GM15510 (cell line): ENCODE results near the gene SLC9A3.
A peak's percentile ranks its signal among the peaks of the same experiment; 100 is the strongest.

Experiments
- POLR2A ChIP-seq: IDR thresholded peaks from 3 replicates; pipeline ENCODE4 v1.6.1; 2011; ENCODE audit warnings: borderline replicate concordance; ENCODE audit not compliant: insufficient read length; ENCODE audit errors: extremely low read depth

The SLC9A3 gene

DNA sequence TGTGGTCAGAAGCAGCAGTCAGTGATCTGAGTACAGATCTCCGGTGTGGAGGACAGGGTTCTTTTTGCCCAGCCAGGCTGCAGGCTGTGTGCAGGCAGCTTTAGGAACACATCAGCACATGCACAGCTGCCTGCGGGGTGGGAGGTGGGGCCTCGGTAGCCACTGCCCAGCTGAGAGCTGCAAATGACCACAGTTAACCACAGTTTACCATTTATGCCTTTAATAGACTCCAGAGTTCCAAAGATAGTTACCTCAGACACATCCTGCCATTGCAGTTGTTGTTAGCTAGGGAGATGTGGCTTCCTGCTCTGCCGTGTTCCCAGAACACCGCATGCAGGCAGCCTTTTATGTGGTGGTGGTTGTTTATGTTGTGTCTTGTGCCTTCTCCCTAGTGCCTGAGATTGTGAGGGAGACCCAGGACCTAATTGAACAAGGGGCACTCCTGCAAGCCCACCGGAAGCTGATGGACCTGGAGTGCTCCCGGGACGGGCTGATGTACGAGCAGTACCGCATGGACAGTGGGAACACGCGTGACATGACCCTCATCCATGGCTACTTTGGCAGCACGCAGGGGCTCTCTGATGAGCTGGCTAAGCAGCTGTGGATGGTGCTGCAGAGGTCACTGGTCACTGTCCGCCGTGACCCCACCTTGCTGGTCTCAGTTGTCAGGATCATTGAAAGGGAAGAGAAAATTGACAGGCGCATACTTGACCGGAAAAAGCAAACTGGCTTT, 71.1 kb downstream of the SLC9A3 start:
- no peak for TF ChIP-seq POLR2A

DNA sequence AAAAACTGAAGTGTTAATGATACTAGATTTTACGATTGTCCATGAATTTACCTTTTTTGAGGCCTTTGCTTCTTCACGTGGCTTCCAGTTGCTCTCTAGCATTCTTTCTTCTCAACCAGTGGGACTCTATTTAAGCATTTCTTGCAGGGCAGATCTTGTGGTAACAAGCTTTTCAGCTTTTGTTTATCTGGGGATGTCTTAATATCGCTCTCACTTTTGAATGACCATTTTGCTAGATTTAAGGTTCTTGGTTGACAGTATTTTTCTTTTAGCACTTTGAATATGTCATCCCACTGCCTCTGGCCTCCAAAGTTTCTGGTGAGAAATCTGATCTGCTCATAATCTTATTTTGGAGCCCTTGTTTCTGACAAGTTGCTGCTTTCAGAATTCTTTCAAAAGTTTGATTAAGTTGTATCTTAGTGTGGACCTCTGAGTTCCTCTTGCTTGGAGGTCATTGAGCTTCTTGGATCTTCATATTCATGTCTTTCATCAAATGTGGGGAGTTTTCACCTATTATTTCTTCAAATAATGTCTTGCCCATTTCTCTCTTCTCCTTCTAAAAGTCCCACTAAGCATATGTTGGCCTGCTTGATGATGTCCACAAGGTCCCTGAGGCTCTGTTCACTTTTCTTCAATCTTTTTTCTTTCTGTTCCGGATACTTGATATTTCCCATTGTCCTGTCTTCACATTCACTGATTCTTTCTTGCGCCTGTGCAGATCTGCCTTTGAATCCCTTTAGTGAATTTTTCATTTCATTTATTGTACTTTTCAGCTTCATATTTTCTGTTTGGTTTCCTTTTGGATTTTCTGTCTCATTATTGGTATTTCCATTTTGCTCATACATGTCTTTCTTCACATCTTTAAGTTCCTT, 72.4 kb downstream of the SLC9A3 start:
- TF ChIP-seq POLR2A = no peak

DNA sequence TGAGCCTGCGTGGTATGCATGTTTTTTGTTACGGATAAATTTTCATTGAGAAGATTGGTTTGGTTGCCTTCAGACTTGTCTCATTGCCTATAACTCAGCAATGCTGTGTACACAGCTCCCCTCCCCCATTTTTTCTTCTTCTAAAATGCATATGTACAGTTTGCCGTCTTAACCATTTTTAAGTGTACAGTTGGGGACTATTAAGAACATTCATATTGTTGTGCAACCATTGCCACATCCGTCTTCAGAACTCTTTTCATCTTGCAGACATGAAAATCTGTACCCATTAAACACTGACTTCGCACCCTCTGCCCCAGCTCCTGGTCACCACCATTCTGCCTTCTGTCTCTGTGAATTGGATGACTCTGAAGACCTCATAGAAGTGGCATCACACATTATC, 75.1 kb downstream of the SLC9A3 start:
- TF ChIP-seq POLR2A = no peak

DNA sequence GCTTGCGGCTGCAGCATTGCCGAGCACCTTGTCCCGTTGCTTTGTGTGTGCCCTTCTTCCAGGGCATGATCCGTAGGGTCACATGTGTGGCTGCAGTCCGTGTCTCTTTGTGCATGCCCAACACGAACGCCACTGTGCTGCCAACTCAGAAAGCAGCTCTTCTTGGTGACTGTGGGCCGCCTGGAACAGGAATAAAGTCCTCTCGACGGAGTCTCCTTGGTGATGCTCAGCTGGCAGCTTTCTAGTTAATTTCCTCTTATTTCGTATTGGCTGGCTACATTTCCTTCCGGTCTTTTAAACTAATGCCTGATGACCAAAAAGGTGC, 75.5 kb downstream of the SLC9A3 start:
- TF ChIP-seq POLR2A = no peak

DNA sequence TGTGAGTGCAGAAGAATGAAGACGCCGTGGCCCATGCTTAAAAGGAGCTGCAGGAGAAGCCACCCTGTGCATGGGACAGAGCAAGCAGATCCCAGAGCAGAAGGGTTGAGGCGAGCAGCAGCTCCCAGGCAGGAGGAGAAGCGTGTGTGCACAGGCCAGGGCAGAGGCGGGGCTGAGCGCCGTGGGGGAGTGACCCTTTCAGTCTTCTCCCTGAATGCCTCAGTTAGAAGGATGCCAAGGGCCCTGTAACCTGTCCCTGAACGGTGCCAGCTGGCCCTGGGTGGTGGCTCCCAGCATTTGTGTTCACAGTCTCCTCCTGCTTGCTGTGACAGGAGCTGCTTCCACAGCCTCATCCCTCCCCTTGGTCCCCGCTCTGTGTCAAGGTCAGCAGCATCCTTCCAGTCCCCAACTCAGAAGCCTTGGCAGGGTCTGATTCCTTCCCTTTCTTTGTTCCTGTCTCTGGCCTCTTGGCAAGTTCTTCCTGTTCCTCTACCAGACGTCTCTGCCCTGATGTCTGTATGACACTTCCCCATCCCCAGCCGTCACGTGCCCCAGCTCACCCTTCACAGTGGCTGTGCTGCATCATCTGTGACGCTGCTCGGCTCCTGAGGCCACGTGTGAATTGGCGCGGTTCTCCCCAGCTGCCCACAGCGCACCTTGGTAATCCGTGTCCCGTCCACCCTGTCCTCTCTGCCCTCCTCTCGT, 76.0 kb downstream of the SLC9A3 start:
- no peak for TF ChIP-seq POLR2A

DNA sequence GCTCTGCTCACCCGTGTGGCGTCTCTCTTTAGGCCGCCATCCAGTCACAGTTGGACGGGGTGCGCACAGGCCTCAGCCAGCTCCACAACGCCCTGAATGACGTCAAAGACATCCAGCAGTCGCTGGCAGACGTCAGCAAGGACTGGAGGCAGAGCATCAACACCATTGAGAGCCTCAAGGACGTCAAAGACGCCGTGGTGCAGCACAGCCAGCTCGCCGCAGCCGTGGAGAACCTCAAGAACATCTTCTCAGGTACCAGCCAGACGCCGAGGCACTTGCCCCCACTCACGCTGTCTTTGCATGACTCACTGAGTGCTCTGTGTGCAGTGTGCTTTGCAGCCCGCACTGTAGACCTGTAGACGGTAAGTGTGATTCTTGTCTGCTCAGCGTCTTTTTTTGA, 76.7 kb downstream of the SLC9A3 start:
- no peak for TF ChIP-seq POLR2A

DNA sequence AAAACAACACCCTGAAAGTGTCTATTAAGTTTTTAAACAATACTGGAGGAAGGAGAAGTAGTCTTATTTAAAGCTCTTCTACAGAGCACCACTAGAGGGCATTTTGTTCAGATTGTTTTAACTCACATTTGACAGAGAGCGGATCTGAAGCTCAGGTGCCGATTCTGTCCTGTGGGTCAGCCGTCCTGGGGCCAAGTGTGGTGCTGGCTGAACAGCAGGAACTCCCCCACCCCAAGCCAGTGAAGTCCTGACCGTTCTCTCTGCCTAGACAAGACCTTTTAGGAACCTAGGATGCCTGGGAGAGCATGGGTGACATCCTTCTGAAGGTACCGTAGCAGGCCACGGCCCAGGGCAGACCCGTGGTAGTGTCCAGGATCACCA, 77.4 kb downstream of the SLC9A3 start:
- no peak for TF ChIP-seq POLR2A

DNA sequence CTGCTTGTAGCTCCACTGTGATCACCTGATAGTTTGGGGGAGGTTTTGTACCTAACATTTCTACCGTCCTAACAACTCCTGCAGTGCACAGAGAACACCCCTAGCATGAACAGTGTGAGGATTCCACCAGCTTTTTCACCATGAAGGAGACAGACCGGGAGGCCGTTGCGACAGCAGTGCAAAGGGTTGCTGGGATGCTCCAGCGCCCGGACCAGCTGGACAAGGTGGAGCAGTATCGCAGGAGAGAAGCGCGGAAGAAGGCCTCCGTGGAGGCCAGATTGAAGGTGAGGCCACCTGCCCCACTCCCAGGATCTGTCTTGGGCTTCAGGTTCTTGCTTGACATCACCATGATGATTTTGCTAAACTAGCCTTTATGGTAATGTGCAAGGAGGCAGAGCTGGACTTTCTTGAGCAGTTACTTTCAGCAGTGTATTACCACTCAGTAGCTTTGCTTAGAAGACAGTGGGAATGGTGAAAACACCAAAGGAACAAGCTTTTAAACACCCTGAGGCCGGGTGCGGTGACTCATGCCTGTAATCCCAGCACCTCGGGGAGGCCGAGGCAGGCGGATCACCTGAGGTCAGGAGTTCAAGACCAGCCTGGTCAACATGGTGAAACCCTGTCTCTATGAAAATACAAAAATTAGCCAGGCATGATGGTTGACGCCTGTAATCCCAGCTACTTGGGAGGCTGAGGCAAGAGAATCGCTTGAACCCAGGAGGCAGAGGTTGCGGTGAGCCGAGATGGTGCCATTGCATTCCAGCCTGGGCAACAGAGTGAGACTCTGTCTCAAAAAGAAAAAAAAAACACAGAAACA, 78.0 kb downstream of the SLC9A3 start:
- TF ChIP-seq POLR2A = no peak

DNA sequence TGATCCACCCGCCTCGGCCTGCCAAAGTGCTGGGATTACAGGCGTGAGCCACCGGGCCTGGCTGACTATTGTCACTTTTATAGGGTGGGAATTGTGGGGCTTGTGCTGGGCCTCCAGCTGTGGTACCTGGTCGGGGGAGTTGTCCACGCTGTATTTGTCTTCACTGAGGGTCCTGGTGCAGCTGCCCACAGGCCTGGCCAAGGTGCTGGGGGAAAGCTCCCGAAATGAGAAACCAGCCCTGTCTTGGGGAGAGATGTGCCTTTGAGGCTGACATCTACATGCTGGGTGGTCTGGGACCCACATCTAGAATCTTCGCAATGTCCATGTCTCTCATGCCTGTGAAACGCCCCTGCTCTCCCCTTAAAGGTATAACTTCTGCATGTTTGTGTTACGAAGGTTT, 78.7 kb downstream of the SLC9A3 start:
- no peak for TF ChIP-seq POLR2A

DNA sequence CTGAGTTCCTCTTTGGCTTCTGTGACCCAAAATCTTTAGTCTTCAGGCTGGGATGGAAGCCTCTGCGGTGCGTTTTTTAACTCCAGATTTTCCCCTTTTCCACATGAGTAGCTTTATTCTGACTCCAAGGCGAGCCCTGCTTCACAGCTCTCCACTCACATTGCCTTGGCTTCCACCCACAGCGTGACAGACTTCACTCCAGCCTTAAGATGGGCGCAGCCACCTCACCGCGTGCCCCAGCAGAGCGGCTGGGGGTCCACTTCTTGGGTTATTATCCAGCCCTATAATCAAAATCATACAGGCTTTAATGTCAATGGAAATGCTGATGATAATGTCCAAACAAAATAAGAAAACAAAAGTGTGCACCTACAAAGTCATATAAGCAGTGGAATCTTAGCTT, 80.0 kb downstream of the SLC9A3 start:
- TF ChIP-seq POLR2A = no peak

DNA sequence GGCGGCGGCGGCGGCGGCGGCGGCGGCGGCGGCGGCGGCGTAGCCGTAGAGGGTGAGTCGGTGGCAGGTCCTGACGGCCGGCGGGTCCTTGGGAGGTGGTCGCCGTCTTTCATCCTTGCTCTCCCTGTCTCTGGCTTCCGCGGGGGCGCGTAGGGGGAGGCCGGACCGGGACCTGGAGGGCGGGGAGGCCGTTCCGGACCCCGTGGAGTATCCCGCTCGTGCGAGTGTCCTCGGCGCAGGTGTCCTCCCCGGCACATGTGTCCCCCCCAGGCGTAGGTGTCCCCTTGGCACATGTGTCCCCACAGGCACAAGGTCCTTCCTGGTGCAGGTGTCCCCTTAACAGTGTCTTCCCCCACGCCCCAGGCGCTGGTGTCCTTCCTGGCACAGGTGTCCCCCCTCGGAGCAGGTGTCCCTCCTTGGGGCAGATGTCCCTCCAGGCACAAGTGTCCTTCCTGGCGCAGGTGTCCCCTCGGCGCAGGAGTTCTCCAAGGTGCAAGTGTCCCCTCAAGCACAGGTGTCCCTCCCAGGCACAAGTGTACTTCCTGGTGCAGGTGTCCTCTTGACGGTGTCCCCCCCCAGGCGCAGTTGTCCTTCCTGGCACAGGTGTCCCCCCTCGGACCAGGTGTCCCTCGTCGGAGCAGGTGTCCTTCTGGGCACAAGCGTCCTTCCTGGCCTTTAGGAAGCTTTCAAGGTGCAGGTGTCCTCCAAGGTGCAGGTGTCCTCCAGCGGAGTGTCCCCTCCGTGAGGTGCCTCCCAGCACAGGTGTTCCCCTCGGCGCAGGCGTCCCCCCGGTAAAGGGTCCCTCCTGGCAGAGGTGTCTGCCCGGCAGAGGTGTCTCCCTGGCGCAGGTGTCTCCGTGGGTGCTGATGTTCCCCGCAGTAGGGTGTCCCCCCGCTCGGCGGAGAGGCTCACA, 80.8 kb downstream of the SLC9A3 start:
- TF ChIP-seq POLR2A = no peak

DNA sequence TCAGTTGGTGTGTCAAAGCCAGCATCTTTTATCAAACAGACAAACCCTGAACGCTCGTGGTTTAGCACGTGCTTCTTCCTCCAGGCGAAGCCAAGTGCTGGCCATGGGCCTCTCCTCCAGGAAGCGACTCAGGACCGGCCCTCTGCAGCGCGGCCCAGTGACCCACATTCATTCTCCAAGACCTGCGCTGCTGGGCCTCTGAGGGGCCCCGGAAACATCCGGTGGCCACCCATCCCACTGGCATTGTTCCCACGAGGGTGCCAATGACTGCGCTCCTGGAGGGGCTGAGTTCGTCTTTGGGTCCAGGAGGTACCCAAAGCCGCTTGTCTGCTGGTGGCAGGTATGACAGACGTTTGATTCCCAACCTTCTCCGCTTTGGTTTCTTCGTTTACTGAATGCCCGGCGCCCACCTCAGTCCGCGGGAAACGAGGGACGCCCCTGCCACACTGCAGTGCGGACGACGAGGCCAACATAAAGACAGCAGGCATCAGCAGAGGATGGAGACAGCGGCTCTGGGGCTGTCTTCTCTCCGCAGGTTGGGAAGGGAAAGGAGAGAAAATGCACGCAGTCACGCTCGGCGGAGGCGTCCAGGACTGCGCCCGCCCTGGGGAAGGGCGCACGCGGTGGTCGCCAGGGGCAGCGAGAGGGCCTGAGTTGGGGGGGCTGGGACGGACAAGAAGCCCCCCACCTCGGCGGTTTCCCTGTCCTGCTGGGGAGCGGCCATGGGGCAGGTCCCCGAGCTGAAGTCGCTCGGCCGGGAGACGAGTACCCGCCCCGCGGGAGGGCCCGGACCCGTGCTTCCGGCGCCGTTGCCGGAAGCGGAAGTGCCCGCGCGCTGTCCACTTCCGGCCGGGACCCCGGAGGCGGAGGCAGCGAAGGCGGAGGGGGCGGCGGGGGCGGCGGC, 81.7 kb downstream of the SLC9A3 start, which contains the start of gene EXOC3:
Gene EXOC3, plus strand, starts transcription at position 842 of the 904 bp plus-strand sequence. CDS start 3,030 bp downstream, outside the sequence.
- TF ChIP-seq POLR2A = peak; percentile 86

DNA sequence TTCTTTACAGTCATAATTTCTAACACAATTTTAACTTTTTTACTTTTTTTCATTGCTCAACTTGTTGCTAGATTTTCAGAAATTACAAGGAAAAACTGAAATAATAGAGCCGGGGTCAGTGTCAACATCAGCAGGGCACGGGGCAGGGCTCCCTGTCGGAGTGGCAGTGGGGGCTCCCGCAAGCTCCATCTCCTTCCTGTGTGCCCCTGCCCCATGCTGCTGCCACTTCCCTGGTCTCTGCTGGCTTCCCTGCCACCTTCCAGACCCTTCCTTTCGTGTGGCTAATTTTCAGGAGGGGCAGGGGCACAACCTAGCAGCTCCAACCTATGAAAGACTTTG, 82.3 kb downstream of the SLC9A3 start:
- TF ChIP-seq POLR2A = no peak
